T-helper 1 cell treated with Interleukin-12 subunit alpha and Interleukin-12 subunit beta and Interleukin-4 antibody, amounts not matched to agents 30 ng/mL and 1 ng/mL, for 36 hours (primary cell): ENCODE measurements around the gene RGS1. TPM values are rescaled to one million over a fixed set of nuclear protein-coding genes. Genes with fewer than 3 reads are reported as not detected.

Experiments
- intact Hi-C: fragments of 100-400 bp; cut with micrococcal nuclease; formaldehyde crosslinking; loops from one replicate; pipeline ENCODE4 v1.15.1; 2024
- total RNA-seq: library from RNA; stranded (reverse); gene quantifications from 2 replicates; pipeline ENCODE4 v1.2.3, GENCODE V29; 2022

Gene RGS1
- total RNA-seq, 1 donor from 2014 or later, result 25.2 TPM

GRCh38 chr1:192552760-192553191 lies 22.8 kb upstream of the RGS1 start:
- intact Hi-C loops, result no loop called here

- intact Hi-C loops, result no loop called here
Observed at GRCh38 chr1:192553741-192554140, 21.8 kb upstream of the RGS1 start.

GRCh38 chr1:192554904-192555303 lies 20.7 kb upstream of the RGS1 start:
- intact Hi-C loops, result no loop called here

GRCh38 chr1:192555399-192555798 lies 20.2 kb upstream of the RGS1 start:
- intact Hi-C loops, result no loop called here

- intact Hi-C loops, result no loop called here
Observed at GRCh38 chr1:192557841-192558595, 17.6 kb upstream of the RGS1 start.

GRCh38 chr1:192559115-192560006 lies 16.2 kb upstream of the RGS1 start:
- intact Hi-C loops, result loop anchor here (1.0 kb wide), 1 partner anchor 12 kb away; no protein-coding TSS in a partner anchor

- intact Hi-C loops, result no loop called here
Observed at GRCh38 chr1:192561301-192561700, 14.3 kb upstream of the RGS1 start.

GRCh38 chr1:192563129-192563528 lies 12.4 kb upstream of the RGS1 start:
- intact Hi-C loops, result no loop called here

- intact Hi-C loops, result no loop called here
Observed at GRCh38 chr1:192564099-192564498, 11.5 kb upstream of the RGS1 start.

- intact Hi-C loops, result no loop called here
Observed at GRCh38 chr1:192565946-192566345, 9.6 kb upstream of the RGS1 start.

GRCh38 chr1:192566657-192567056 lies 8.9 kb upstream of the RGS1 start:
- intact Hi-C loops, result no loop called here

- intact Hi-C loops, result no loop called here
Observed at GRCh38 chr1:192568063-192568462, 7.5 kb upstream of the RGS1 start.

GRCh38 chr1:192571668-192572067 lies 3.9 kb upstream of the RGS1 start:
- intact Hi-C loops, result loop anchor here (1.0 kb wide), 1 partner anchor 12 kb away; no protein-coding TSS in a partner anchor

GRCh38 chr1:192573499-192573898 lies 2.1 kb upstream of the RGS1 start:
- intact Hi-C loops, result no loop called here

- intact Hi-C loops, result loop anchor here (2.0 kb wide), 1 partner anchor 445 kb away; no protein-coding TSS in a partner anchor
Observed at GRCh38 chr1:192574073-192574472, 1.5 kb upstream of the RGS1 start.

- intact Hi-C loops, result loop anchor here (5.0 kb wide), 1 partner anchor 456 kb away; no protein-coding TSS in a partner anchor
Observed at GRCh38 chr1:192576190-192577144, 894 bp downstream of the RGS1 start.

GRCh38 chr1:192577145-192578140 lies 1.9 kb downstream of the RGS1 start:
- intact Hi-C loops, result loop anchor here (5.0 kb wide), 1 partner anchor 455 kb away; no protein-coding TSS in a partner anchor

- intact Hi-C loops, result loop anchor here (5.0 kb wide), 1 partner anchor 454 kb away; no protein-coding TSS in a partner anchor
Observed at GRCh38 chr1:192578144-192578909, 2.8 kb downstream of the RGS1 start.
